Measurements from ENCODE around the gene SPATA13.

- TF ChIP-seq, protein P1, sequence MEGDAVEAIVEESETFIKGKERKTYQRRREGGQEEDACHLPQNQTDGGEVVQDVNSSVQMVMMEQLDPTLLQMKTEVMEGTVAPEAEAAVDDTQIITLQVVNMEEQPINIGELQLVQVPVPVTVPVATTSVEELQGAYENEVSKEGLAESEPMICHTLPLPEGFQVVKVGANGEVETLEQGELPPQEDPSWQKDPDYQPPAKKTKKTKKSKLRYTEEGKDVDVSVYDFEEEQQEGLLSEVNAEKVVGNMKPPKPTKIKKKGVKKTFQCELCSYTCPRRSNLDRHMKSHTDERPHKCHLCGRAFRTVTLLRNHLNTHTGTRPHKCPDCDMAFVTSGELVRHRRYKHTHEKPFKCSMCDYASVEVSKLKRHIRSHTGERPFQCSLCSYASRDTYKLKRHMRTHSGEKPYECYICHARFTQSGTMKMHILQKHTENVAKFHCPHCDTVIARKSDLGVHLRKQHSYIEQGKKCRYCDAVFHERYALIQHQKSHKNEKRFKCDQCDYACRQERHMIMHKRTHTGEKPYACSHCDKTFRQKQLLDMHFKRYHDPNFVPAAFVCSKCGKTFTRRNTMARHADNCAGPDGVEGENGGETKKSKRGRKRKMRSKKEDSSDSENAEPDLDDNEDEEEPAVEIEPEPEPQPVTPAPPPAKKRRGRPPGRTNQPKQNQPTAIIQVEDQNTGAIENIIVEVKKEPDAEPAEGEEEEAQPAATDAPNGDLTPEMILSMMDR (IDR thresholded peaks at IDR 0.05; ENCODE audit: extremely low read depth in 1 of 2, insufficient read depth in 1 of 2, low read depth in 1 of 2, low read length in 2 of 2): no peak
- TF ChIP-seq EZH2 (IDR thresholded peaks at IDR 0.05; ENCODE audit: borderline replicate concordance, low read depth, low read length, severe bottlenecking) (no peak), JUN (IDR thresholded peaks at IDR 0.05; ENCODE audit: borderline replicate concordance, insufficient read depth, insufficient read length, low read depth) (no peak)
These were observed 163.2 kb downstream of the SPATA13 start for GRCh38 chr13:24323739-24324075.

Measured in endothelial cell of umbilical vein (primary cell).